PC-3 (cell line): Measurements from ENCODE around the gene KRT3. TPM values are rescaled to one million over a fixed set of nuclear protein-coding genes. Genes with fewer than 3 reads are reported as not detected.

Source experiments
- ATAC-seq: fragments of 200-7000 bp; cut with Tn5 transposase; 2 replicates; pipeline ENCODE4 v1.9.1; 2020; ENCODE audit warnings: mild to moderate bottlenecking, moderate library complexity
- BruUV-seq: library from RNA; stranded (reverse); fragments of 400-500 nt; replicated peaks from 2 replicates; lab custom pipeline; 2021; lab: Mats Ljungman, UMichigan
- CTCF ChIA-PET: fragments of 300-600 bp; sonication (Branson Sonifier 250); formaldehyde crosslinking; loops from one replicate; lab custom pipeline; 2022; ENCODE audit warnings: antibody characterized with exemption; lab: Charles Lee
- POLR2A ChIA-PET: fragments of 300-600 bp; sonication (Branson Sonifier 250); formaldehyde crosslinking; loops from one replicate; lab custom pipeline; 2022; ENCODE audit warnings: antibody characterized with exemption; ENCODE audit not compliant: unreplicated experiment; lab: Charles Lee
- DNase-seq: peaks from one replicate; pipeline ENCODE4 v3.0.0-alpha.2; 2015
- H2AFZ ChIP-seq: fragments of 300-600 bp; sonication (generic); 2 replicates; pipeline ENCODE4 v1.6.0; 2016; ENCODE audit warnings: antibody characterized with exemption, low read length
- H3F3A ChIP-seq: fragments of 300-600 bp; sonication (generic); one replicate; pipeline ENCODE4 v1.6.0; 2017; ENCODE audit warnings: antibody characterized with exemption, low read length, control low read depth, mild to moderate bottlenecking; ENCODE audit not compliant: unreplicated experiment
- H3K27ac ChIP-seq: fragments of 300-600 bp; sonication (generic); 2 replicates; pipeline ENCODE4 v1.5.1; 2016; ENCODE audit warnings: mild to moderate bottlenecking, low read length
- H3K27me3 ChIP-seq: fragments of 300-600 bp; sonication (generic); 2 replicates; pipeline ENCODE4 v1.6.1; 2016; ENCODE audit warnings: low read length, mixed read lengths
- H3K36me3 ChIP-seq: fragments of 300-600 bp; sonication (generic); 2 replicates; pipeline ENCODE4 v1.6.1; 2016; ENCODE audit warnings: low read depth, mixed run types, low read length, mixed read lengths
- H3K4me1 ChIP-seq: fragments of 300-600 bp; sonication (generic); 2 replicates; pipeline ENCODE4 v1.5.1; 2016; ENCODE audit warnings: low read length; ENCODE audit not compliant: insufficient read depth
- H3K4me2 ChIP-seq: fragments of 300-600 bp; sonication (generic); 2 replicates; pipeline ENCODE4 v1.6.0; 2016; ENCODE audit warnings: low read length
- H3K4me3 ChIP-seq: fragments of 300-600 bp; sonication (generic); 2 replicates; pipeline ENCODE4 v1.5.1; 2016; ENCODE audit warnings: mild to moderate bottlenecking, low read length, mixed read lengths
- H3K79me2 ChIP-seq: fragments of 300-600 bp; sonication (generic); 2 replicates; pipeline ENCODE4 v1.6.1; 2017; ENCODE audit warnings: low read length, mixed read lengths
- H3K9ac ChIP-seq: fragments of 300-600 bp; sonication (generic); 2 replicates; pipeline ENCODE4 v1.6.0; 2016; ENCODE audit warnings: mild to moderate bottlenecking, low read length
- H3K9me2 ChIP-seq: fragments of 300-600 bp; sonication (generic); replicated peaks from 2 replicates; pipeline ENCODE4 v1.6.1; 2016; ENCODE audit warnings: mixed run types, low read length, mixed read lengths
- H3K9me3 ChIP-seq: fragments of 300-600 bp; sonication (generic); 2 replicates; pipeline ENCODE4 v1.6.1; 2016; ENCODE audit warnings: low read length, mixed read lengths
- H4K20me1 ChIP-seq: fragments of 300-600 bp; sonication (generic); 2 replicates; pipeline ENCODE4 v1.6.1; 2016; ENCODE audit warnings: low read length, mixed read lengths
- EZH2 ChIP-seq: fragments of 300-600 bp; sonication (generic); IDR thresholded peaks from one replicate; pipeline ENCODE4 v1.6.1; 2017; ENCODE audit warnings: antibody characterized with exemption, mild to moderate bottlenecking, low read length; ENCODE audit not compliant: unreplicated experiment
- EZH2phosphoT487 ChIP-seq: fragments of 300-600 bp; sonication (generic); IDR thresholded peaks from 2 replicates; pipeline ENCODE4 v1.6.1; 2018; ENCODE audit warnings: mild to moderate bottlenecking, antibody characterized with exemption, low read length, borderline replicate concordance
- intact Hi-C: fragments of 100-400 bp; cut with micrococcal nuclease; formaldehyde crosslinking; loops from 2 replicates; pipeline ENCODE4 v1.9.0; 2023
- total RNA-seq: library from RNA; depleted of rRNA; stranded (reverse); fragments of >200 nt; gene quantifications from 2 replicates; pipeline ENCODE4 v1.2.3, GENCODE V29; 2014
- TF ChIP-seq, protein P1 (sequence below): fragments of 300-600 bp; sonication (generic); conservative IDR thresholded peaks from 2 replicates; pipeline ENCODE4 v1.5.1; 2017; ENCODE audit warnings: antibody characterized with exemption, low read depth, mild to moderate bottlenecking, low read length

KRT3 gene
- total RNA-seq, 1 experiment from 2014 or later = 0.33 TPM

- Histone ChIP-seq H3K79me2 (no peaks in the 10 kb centered on the region), H3K4me2 (peak overlapping the region; percentile 30), H3K4me1 (peaks cover 27% of the 10 kb centered on the region), H3K27ac (peak overlapping the region; percentile 41), H3K4me3 (no peak overlapping the region), H3K9ac (no peak overlapping the region; the same call in 1 of the 2 replicates), H3K36me3 (no peaks in the 10 kb centered on the region), H3K9me2 (no peaks in the 10 kb centered on the region), H3K9me3 (no peaks in the 10 kb centered on the region), H2AFZ (no peak overlapping the region), H3K27me3 (no peaks in the 10 kb centered on the region), H3F3A (no peaks in the 10 kb centered on the region), H4K20me1 (no peaks in the 10 kb centered on the region)
- CTCF ChIA-PET = interaction anchor here (0.5 kb wide), 1 partner anchor 88 kb away, joined by 3 read pairs; no protein-coding TSS in a partner anchor
- POLR2A ChIA-PET = no interaction called here
- DNase-seq = no peak
- TF ChIP-seq, protein P1, sequence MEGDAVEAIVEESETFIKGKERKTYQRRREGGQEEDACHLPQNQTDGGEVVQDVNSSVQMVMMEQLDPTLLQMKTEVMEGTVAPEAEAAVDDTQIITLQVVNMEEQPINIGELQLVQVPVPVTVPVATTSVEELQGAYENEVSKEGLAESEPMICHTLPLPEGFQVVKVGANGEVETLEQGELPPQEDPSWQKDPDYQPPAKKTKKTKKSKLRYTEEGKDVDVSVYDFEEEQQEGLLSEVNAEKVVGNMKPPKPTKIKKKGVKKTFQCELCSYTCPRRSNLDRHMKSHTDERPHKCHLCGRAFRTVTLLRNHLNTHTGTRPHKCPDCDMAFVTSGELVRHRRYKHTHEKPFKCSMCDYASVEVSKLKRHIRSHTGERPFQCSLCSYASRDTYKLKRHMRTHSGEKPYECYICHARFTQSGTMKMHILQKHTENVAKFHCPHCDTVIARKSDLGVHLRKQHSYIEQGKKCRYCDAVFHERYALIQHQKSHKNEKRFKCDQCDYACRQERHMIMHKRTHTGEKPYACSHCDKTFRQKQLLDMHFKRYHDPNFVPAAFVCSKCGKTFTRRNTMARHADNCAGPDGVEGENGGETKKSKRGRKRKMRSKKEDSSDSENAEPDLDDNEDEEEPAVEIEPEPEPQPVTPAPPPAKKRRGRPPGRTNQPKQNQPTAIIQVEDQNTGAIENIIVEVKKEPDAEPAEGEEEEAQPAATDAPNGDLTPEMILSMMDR = no peak
- no peak for TF ChIP-seq EZH2
- no peak for TF ChIP-seq EZH2phosphoT487
- ATAC-seq = no peak
- BruUV-seq = no TSS peak
- intact Hi-C loops = no loop called here
Measured at GRCh38 chr12:52835271-52836041, 39.5 kb upstream of the KRT3 start.

GRCh38 chr12:52834727-52835001 lies 38.7 kb upstream of the KRT3 start:
- ATAC-seq = no peak
- Histone ChIP-seq H3K27ac (no peak overlapping the region), H3K79me2 (no peaks in the 10 kb centered on the region), H3K9ac (no peak overlapping the region), H3K27me3 (no peaks in the 10 kb centered on the region), H3K36me3 (no peaks in the 10 kb centered on the region), H3K4me2 (no peak overlapping the region), H3K9me3 (no peaks in the 10 kb centered on the region), H4K20me1 (no peaks in the 10 kb centered on the region), H3K4me1 (peaks cover 27% of the 10 kb centered on the region), H3K4me3 (no peak overlapping the region), H3F3A (no peaks in the 10 kb centered on the region), H2AFZ (no peak overlapping the region), H3K9me2 (no peaks in the 10 kb centered on the region)
- intact Hi-C loops = no loop called here
- ChIA-PET POLR2A (no interaction called here), CTCF (no interaction called here)
- no TSS peak for BruUV-seq
- DNase-seq = no peak
- TF ChIP-seq, protein P1 = no peak
- TF ChIP-seq EZH2phosphoT487 = no peak
- no peak for TF ChIP-seq EZH2
